ENCODE measurements around the gene NOX5. TPM values are rescaled to one million over a fixed set of nuclear protein-coding genes. Genes with fewer than 3 reads are reported as not detected.

Gene NOX5
- total and polyA plus RNA-seq, 2 donors (not counting 1 experiment from before 2014, with no cell fraction given), result 0.01 to 0.05 TPM

DNA sequence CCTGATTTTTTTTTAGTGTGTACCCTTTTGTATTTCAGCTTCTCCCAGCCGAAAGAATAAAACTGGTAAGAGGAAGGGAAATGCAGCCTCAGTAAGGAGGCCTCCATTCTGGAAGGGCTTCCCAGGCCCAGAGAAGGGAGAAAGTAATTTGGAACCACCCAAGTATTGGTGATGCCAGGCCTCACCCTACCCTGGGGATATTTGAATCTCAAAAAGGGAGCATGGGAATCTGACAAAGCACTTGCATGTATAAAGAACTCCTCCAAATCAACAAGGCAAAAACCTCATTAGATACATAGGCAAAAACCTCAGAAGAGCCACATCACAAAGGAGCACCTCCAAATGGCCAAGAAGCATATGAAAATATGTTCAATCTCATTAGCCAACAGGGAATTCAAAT, 77.2 kb downstream of the NOX5 start:
- H3K27ac ChIP-seq (ENCODE audit: low read length in 2 of 2), result no peak overlapping the region
- no peaks in the 10 kb centered on the region for H3K36me3 ChIP-seq (replicated peaks in 1 of 2; ENCODE audit: control extremely low read depth in 1 of 2, control insufficient read depth in 1 of 2, extremely low read depth in 1 of 2, insufficient read depth in 2 of 2, low read length in 1 of 2)
- no peaks in the 10 kb centered on the region for H3K9me3 ChIP-seq (ENCODE audit: control extremely low read depth in 1 of 3, control insufficient read depth in 2 of 3, insufficient read depth in 1 of 3, low read length in 2 of 3)
- TF ChIP-seq EZH2 (IDR thresholded peaks at IDR 0.05; ENCODE audit: borderline replicate concordance, insufficient read depth, low read depth, low read length, poor library complexity, severe bottlenecking), result no peak
- TF ChIP-seq, protein P1, sequence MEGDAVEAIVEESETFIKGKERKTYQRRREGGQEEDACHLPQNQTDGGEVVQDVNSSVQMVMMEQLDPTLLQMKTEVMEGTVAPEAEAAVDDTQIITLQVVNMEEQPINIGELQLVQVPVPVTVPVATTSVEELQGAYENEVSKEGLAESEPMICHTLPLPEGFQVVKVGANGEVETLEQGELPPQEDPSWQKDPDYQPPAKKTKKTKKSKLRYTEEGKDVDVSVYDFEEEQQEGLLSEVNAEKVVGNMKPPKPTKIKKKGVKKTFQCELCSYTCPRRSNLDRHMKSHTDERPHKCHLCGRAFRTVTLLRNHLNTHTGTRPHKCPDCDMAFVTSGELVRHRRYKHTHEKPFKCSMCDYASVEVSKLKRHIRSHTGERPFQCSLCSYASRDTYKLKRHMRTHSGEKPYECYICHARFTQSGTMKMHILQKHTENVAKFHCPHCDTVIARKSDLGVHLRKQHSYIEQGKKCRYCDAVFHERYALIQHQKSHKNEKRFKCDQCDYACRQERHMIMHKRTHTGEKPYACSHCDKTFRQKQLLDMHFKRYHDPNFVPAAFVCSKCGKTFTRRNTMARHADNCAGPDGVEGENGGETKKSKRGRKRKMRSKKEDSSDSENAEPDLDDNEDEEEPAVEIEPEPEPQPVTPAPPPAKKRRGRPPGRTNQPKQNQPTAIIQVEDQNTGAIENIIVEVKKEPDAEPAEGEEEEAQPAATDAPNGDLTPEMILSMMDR (IDR thresholded peaks at IDR 0.05), result no peak
- H3K9ac ChIP-seq (ENCODE audit: low read length), result no peak overlapping the region
- no peak overlapping the region for H2AFZ ChIP-seq (ENCODE audit: insufficient read depth, low read depth, low read length, poor library complexity, severe bottlenecking)
- Mint-ChIP-seq H3K4me3 (no peak overlapping the region), H3K4me1 (no peaks in the 10 kb centered on the region), H3K27ac (no peak overlapping the region), H3K9me3 (ENCODE audit: insufficient read depth) (no peaks in the 10 kb centered on the region), H3K27me3 (peaks cover 42% of the 10 kb centered on the region)
- H3K4me3 ChIP-seq (ENCODE audit: control extremely low read depth in 1 of 5, extremely low read depth in 1 of 5, insufficient read depth in 1 of 5, low read depth in 2 of 5, low read length in 4 of 5), result no peak overlapping the region
- H3K4me1 ChIP-seq (ENCODE audit: control insufficient read depth in 2 of 2, insufficient read depth in 2 of 2, low read length in 2 of 2), result no peaks in the 10 kb centered on the region
- no peak for DNase-seq
- intact Hi-C loops (cut with micrococcal nuclease), result no loop called here
- ChIA-PET POLR2A (no interaction called here), CTCF (no interaction called here)
- no peak for ATAC-seq (ENCODE audit: low read depth)
- no peak overlapping the region for H3K4me2 ChIP-seq (replicated peaks; ENCODE audit: low read depth, low read length, poor library complexity, severe bottlenecking)
- 100% methylated on average over 1 of the region's 1 CpG for WGBS (ENCODE audit: insufficient coverage)
- H4K20me1 ChIP-seq (ENCODE audit: control insufficient read depth, insufficient read depth, low read length, poor library complexity, severe bottlenecking), result no peaks in the 10 kb centered on the region
- H3K79me2 ChIP-seq (ENCODE audit: control insufficient read depth, insufficient read depth, low read length), result no peaks in the 10 kb centered on the region
- H3K27me3 ChIP-seq (replicated peaks in 1 of 4; ENCODE audit: control extremely low read depth in 1 of 4, control insufficient read depth in 3 of 4, insufficient read depth in 4 of 4, low read length in 3 of 4), result peaks cover 0 to 9% (median 0%) of the 10 kb centered on the region in 4 experiments

DNA sequence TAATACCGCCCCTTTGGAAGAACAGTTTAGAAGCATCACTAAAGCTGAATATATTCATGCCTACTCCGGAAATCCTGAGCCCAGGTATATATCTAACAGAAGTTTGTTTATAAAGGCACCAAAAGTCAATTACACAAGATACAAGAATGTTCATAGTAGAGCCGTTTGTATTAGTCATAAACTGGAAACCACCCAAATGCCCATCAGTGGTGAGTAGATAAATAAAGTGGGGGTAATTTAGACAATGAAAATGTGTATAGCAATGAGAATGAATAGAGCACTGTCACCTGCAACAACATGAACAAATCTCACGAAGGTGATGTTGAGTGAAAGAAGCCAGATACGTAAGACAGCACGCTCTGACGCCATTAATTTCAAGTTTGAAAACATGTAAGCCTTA, 77.7 kb downstream of the NOX5 start:
- ATAC-seq (ENCODE audit: low read depth) (no peak), DNase-seq (no peak)
- H3K4me1 Mint-ChIP-seq, result no peaks in the 10 kb centered on the region
- H3K27ac ChIP-seq (ENCODE audit: low read length in 2 of 2), result no peak overlapping the region
- no peaks in the 10 kb centered on the region for H3K9me3 ChIP-seq (ENCODE audit: control extremely low read depth in 1 of 3, control insufficient read depth in 2 of 3, insufficient read depth in 1 of 3, low read length in 2 of 3)
- H3K9me3 Mint-ChIP-seq (ENCODE audit: insufficient read depth), result no peaks in the 10 kb centered on the region
- no peak overlapping the region for H3K4me3 Mint-ChIP-seq
- ChIA-PET CTCF (no interaction called here), POLR2A (no interaction called here)
- H3K36me3 ChIP-seq (replicated peaks in 1 of 2; ENCODE audit: control extremely low read depth in 1 of 2, control insufficient read depth in 1 of 2, extremely low read depth in 1 of 2, insufficient read depth in 2 of 2, low read length in 1 of 2), result no peaks in the 10 kb centered on the region
- peaks cover 41% of the 10 kb centered on the region for H3K27me3 Mint-ChIP-seq
- no peak overlapping the region for H3K9ac ChIP-seq (ENCODE audit: low read length)
- H3K79me2 ChIP-seq (ENCODE audit: control insufficient read depth, insufficient read depth, low read length), result no peaks in the 10 kb centered on the region
- H3K27me3 ChIP-seq (replicated peaks in 1 of 4; ENCODE audit: control extremely low read depth in 1 of 4, control insufficient read depth in 3 of 4, insufficient read depth in 4 of 4, low read length in 3 of 4), result peaks cover 0 to 5% (median 0%) of the 10 kb centered on the region in 4 experiments
- H4K20me1 ChIP-seq (ENCODE audit: control insufficient read depth, insufficient read depth, low read length, poor library complexity, severe bottlenecking), result no peaks in the 10 kb centered on the region
- no peak overlapping the region for H3K4me3 ChIP-seq (ENCODE audit: control extremely low read depth in 1 of 5, extremely low read depth in 1 of 5, insufficient read depth in 1 of 5, low read depth in 2 of 5, low read length in 4 of 5)
- no peak overlapping the region for H2AFZ ChIP-seq (ENCODE audit: insufficient read depth, low read depth, low read length, poor library complexity, severe bottlenecking)
- H3K4me1 ChIP-seq (ENCODE audit: control insufficient read depth in 2 of 2, insufficient read depth in 2 of 2, low read length in 2 of 2), result no peaks in the 10 kb centered on the region
- 95% methylated on average over 4 of the region's 7 CpGs for WGBS (ENCODE audit: insufficient coverage)
- H3K27ac Mint-ChIP-seq, result no peak overlapping the region
- intact Hi-C loops (cut with micrococcal nuclease), result no loop called here
- no peak for TF ChIP-seq EZH2 (IDR thresholded peaks at IDR 0.05; ENCODE audit: borderline replicate concordance, insufficient read depth, low read depth, low read length, poor library complexity, severe bottlenecking)
- TF ChIP-seq, protein P1 (IDR thresholded peaks at IDR 0.05), result no peak
- no peak overlapping the region for H3K4me2 ChIP-seq (replicated peaks; ENCODE audit: low read depth, low read length, poor library complexity, severe bottlenecking)
